Measurements from ENCODE around the gene C12orf56.
"Not testable (repeated sequence)": the region's sequence is repeated elsewhere in the genome, so short reads cannot be mapped to it uniquely, and the experiment has no call there.

Gene C12orf56

GRCh38 chr12:64383675-64384074, 6.9 kb downstream of the C12orf56 start:
- H3K4me1 ChIP-seq (ENCODE audit: control insufficient read depth, insufficient read depth, low read length): no peaks in the 10 kb centered on the region
- H3K27me3 ChIP-seq (ENCODE audit: control insufficient read depth, insufficient read depth, low read length): no peaks in the 10 kb centered on the region
- no peaks in the 10 kb centered on the region for H3K36me3 ChIP-seq (ENCODE audit: control insufficient read depth, insufficient read depth, low read length)
- no peak overlapping the region for H3K9ac ChIP-seq (ENCODE audit: low read length)
- H3K4me3 ChIP-seq (ENCODE audit: low read length): no peak overlapping the region
- H3K9me3 ChIP-seq (ENCODE audit: control insufficient read depth, low read length): no peaks in the 10 kb centered on the region

DNA sequence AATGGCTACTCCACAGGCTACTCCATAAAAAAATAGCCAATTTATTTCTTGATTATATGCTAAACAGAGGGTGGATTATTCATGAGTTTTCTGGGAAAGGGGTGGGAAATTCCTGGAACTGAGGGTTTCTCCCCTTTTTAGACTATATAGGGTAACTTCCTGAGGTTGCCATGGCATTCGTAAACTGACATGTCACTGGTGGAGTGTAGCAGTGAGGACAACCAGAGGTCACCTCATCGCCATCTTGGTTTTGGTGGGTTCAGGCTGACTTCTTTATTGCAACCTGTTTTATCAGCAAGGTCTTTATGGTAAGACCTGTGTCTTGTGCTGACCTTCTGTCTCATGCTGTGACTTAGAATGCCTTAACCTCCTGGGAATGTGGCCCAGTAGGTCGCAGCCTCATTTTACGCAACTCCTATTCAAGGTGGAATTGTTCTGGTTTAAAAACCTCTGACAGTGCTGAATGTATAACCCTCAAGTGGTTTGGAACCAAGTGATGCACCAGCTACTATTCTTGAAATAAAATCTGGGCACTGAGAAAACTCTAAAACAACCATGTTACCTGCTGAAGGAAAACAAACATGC, 27.7 kb downstream of the C12orf56 start:
- Histone ChIP-seq H3K36me3 (ENCODE audit: control insufficient read depth, insufficient read depth, low read length) (no peaks in the 10 kb centered on the region), H3K27me3 (ENCODE audit: control insufficient read depth, insufficient read depth, low read length) (no peaks in the 10 kb centered on the region), H3K9ac (ENCODE audit: low read length) (no peak overlapping the region), H3K4me3 (ENCODE audit: low read length) (no peak overlapping the region), H3K9me3 (ENCODE audit: control insufficient read depth, low read length) (no peaks in the 10 kb centered on the region), H3K4me1 (ENCODE audit: control insufficient read depth, insufficient read depth, low read length) (no peaks in the 10 kb centered on the region)

- H3K4me1 ChIP-seq (ENCODE audit: control insufficient read depth, insufficient read depth, low read length); H3K9ac ChIP-seq (ENCODE audit: low read length); H3K4me3 ChIP-seq (ENCODE audit: low read length); H3K9me3 ChIP-seq (ENCODE audit: control insufficient read depth, low read length); H3K36me3 ChIP-seq (ENCODE audit: control insufficient read depth, insufficient read depth, low read length); H3K27me3 ChIP-seq (ENCODE audit: control insufficient read depth, insufficient read depth, low read length): not testable (repeated sequence)
These were observed 29.4 kb downstream of the C12orf56 start for GRCh38 chr12:64361173-64361572.

DNA sequence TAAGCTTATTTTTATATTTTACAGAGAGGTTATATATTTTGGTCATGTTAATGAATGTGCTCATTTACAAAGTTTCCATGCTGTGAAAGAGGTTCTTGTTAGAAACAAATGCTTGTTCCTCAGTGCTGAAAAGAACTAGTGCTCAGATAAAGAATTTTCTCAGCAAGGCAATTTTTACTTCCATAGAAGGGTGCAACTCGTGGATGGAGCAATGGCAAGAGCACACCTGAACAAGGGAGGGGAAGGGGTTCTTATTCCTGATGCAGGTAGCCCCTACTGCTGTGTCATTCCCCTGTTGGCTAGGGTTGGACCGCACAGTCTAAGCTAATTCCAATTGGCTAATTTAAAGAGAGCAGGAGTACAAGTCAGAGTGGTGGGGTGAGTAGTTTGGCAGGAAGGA, 34.3 kb downstream of the C12orf56 start:
- not testable (repeated sequence) for H3K9me3 ChIP-seq (ENCODE audit: control insufficient read depth, low read length); H3K27me3 ChIP-seq (ENCODE audit: control insufficient read depth, insufficient read depth, low read length); H3K4me1 ChIP-seq (ENCODE audit: control insufficient read depth, insufficient read depth, low read length); H3K4me3 ChIP-seq (ENCODE audit: low read length); H3K9ac ChIP-seq (ENCODE audit: low read length); H3K36me3 ChIP-seq (ENCODE audit: control insufficient read depth, insufficient read depth, low read length)

DNA sequence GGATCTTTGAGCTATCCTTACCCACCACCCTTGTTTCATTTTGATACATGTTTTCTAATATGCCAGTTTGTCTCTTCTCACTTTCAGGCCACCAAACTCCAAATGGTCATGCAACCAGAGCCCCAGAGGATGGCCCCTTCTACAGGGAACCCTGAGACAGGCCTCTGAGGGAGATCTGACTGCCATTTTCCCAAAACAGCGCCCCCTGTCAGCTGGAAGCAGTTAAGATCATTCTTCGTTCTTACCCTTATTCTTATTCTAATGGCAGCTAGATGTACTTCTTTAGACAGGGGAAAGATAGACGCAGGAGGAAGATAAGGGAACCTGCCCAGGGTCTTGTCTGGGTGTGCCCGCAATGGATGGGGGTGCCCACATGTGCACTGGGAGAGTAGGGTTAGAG, 38.4 kb downstream of the C12orf56 start:
- no peaks in the 10 kb centered on the region for H3K9me3 ChIP-seq (ENCODE audit: control insufficient read depth, low read length)
- H3K36me3 ChIP-seq (ENCODE audit: control insufficient read depth, insufficient read depth, low read length): no peaks in the 10 kb centered on the region
- H3K4me3 ChIP-seq (ENCODE audit: low read length): no peak overlapping the region
- H3K9ac ChIP-seq (ENCODE audit: low read length): no peak overlapping the region
- H3K27me3 ChIP-seq (ENCODE audit: control insufficient read depth, insufficient read depth, low read length): no peaks in the 10 kb centered on the region
- no peaks in the 10 kb centered on the region for H3K4me1 ChIP-seq (ENCODE audit: control insufficient read depth, insufficient read depth, low read length)

- Histone ChIP-seq H3K9ac (ENCODE audit: low read length) (no peak overlapping the region), H3K4me3 (ENCODE audit: low read length) (no peak overlapping the region), H3K36me3 (ENCODE audit: control insufficient read depth, insufficient read depth, low read length) (no peaks in the 10 kb centered on the region), H3K27me3 (ENCODE audit: control insufficient read depth, insufficient read depth, low read length) (no peaks in the 10 kb centered on the region), H3K4me1 (ENCODE audit: control insufficient read depth, insufficient read depth, low read length) (no peaks in the 10 kb centered on the region), H3K9me3 (ENCODE audit: control insufficient read depth, low read length) (no peaks in the 10 kb centered on the region)
These were observed 39.3 kb downstream of the C12orf56 start for GRCh38 chr12:64351265-64351664.

DNA sequence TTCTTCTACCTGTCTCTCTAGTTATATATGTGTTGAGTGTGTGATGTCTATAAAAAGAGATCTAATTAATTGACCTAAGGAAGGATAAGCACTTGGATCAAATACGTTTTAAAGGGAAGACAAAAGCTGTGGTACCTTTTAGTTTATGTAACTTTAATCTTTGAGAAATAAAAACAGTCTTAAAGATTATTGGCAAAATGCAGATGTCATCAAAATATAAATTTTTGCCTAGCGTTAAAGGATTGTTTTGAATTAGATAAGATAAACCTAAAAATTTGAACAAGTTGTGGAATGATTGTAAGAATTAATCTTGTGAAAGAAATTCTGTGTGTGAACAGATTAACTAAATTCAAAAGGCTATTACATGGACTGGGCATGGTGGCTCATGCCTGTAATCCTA, 42.9 kb downstream of the C12orf56 start:
- no peak overlapping the region for H3K9ac ChIP-seq (ENCODE audit: low read length)
- no peaks in the 10 kb centered on the region for H3K4me1 ChIP-seq (ENCODE audit: control insufficient read depth, insufficient read depth, low read length)
- H3K9me3 ChIP-seq (ENCODE audit: control insufficient read depth, low read length): no peaks in the 10 kb centered on the region
- no peak overlapping the region for H3K4me3 ChIP-seq (ENCODE audit: low read length)
- no peaks in the 10 kb centered on the region for H3K27me3 ChIP-seq (ENCODE audit: control insufficient read depth, insufficient read depth, low read length)
- no peaks in the 10 kb centered on the region for H3K36me3 ChIP-seq (ENCODE audit: control insufficient read depth, insufficient read depth, low read length)

DNA sequence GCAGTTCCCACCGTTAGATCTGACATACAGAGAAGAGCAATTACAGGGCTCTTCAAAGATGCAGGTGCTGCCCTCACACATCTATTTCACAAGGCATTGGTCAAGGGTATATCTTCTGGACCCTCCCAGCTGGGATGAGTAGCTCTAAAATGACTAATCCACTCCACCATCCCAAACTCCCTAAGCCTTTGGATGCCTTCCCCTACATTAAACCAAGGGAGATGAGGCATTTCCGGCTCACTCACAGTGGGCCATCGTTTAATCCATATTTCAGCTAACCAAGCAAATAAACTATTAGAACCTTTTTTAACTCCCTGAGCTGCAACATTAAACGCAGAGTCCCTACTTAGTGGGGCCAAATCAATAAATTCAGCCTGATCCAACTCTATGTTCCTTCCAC, 45.9 kb downstream of the C12orf56 start:
- H3K4me1 ChIP-seq (ENCODE audit: control insufficient read depth, insufficient read depth, low read length); H3K36me3 ChIP-seq (ENCODE audit: control insufficient read depth, insufficient read depth, low read length); H3K9me3 ChIP-seq (ENCODE audit: control insufficient read depth, low read length); H3K27me3 ChIP-seq (ENCODE audit: control insufficient read depth, insufficient read depth, low read length); H3K4me3 ChIP-seq (ENCODE audit: low read length); H3K9ac ChIP-seq (ENCODE audit: low read length): not testable (repeated sequence)

- H3K4me1 ChIP-seq (ENCODE audit: control insufficient read depth, insufficient read depth, low read length); H3K36me3 ChIP-seq (ENCODE audit: control insufficient read depth, insufficient read depth, low read length); H3K9ac ChIP-seq (ENCODE audit: low read length); H3K4me3 ChIP-seq (ENCODE audit: low read length); H3K27me3 ChIP-seq (ENCODE audit: control insufficient read depth, insufficient read depth, low read length); H3K9me3 ChIP-seq (ENCODE audit: control insufficient read depth, low read length): not testable (repeated sequence)
These were observed 50.0 kb downstream of the C12orf56 start for GRCh38 chr12:64340546-64340945.

DNA sequence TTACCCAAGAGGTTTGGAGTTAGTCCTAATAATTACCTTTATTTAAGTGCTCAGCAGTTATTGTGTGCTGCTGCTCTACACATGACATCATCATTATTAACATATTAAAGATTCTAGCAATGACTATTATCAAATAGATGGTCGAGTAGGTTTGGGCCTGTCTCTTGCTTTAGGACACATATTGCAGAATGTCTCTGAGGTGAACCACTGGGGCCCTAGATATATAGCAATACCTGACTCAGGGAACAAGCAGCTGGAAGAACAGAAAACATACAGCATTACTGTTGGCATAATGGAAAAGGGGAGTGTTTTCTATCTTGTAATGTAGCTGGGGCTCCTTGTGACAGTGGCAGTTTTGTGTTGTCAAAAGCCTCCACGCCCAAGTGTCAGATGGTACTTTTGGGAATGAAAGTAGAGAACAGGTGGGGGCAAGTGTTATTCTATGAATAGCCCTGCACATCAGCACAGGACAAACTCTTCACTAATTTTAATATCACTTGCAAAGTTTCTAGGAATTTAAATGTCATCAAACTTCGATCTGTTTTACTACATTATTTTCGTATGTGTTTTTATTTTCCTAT, 54.6 kb downstream of the C12orf56 start:
- H3K9me3 ChIP-seq (ENCODE audit: control insufficient read depth, low read length): no peaks in the 10 kb centered on the region
- no peak overlapping the region for H3K9ac ChIP-seq (ENCODE audit: low read length)
- no peak overlapping the region for H3K4me3 ChIP-seq (ENCODE audit: low read length)
- H3K36me3 ChIP-seq (ENCODE audit: control insufficient read depth, insufficient read depth, low read length): no peaks in the 10 kb centered on the region
- H3K27me3 ChIP-seq (ENCODE audit: control insufficient read depth, insufficient read depth, low read length): no peaks in the 10 kb centered on the region
- no peaks in the 10 kb centered on the region for H3K4me1 ChIP-seq (ENCODE audit: control insufficient read depth, insufficient read depth, low read length)

DNA sequence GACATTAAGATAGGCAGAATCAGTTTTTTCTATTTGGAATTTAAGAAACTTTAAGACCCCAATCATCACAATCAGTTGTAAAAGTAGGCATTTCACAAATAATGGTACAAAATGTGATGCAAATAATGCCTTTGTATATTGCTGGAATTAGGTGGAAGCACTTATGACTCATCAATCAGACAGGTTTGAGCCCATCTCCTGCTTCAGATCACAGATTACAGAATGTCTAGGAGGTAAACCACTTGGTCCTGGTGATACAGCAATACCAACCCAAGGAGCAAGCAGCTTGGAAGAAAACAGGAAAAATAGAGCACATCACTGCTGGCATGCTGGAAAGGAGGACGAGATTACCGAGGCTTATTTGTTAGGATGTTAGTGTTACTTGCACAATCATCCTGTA, 57.6 kb downstream of the C12orf56 start:
- Histone ChIP-seq H3K4me3 (ENCODE audit: low read length) (no peak overlapping the region), H3K27me3 (ENCODE audit: control insufficient read depth, insufficient read depth, low read length) (no peaks in the 10 kb centered on the region), H3K36me3 (ENCODE audit: control insufficient read depth, insufficient read depth, low read length) (no peaks in the 10 kb centered on the region), H3K9ac (ENCODE audit: low read length) (no peak overlapping the region), H3K4me1 (ENCODE audit: control insufficient read depth, insufficient read depth, low read length) (no peaks in the 10 kb centered on the region), H3K9me3 (ENCODE audit: control insufficient read depth, low read length) (no peaks in the 10 kb centered on the region)

DNA sequence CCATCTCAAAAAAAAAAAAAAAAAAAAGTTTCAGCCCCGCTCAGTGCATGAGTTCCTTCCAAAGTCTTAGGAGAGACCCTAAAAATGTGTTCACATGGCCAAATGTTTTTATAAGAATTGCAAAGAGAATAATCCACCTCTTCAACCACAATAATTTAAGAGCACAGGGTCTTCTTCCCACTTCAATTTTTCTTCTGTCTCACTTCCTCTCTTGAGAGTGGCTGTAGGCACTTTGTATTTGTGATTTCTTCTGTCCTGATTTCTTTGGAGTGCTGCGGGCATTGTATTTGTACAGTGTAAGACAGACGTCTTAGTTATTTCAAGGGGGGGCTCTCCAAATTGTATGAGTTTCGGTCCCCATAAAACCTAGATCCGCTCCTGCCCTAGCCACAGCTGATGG, 58.3 kb downstream of the C12orf56 start:
- Histone ChIP-seq H3K9me3 (ENCODE audit: control insufficient read depth, low read length) (no peaks in the 10 kb centered on the region), H3K9ac (ENCODE audit: low read length) (no peak overlapping the region), H3K4me3 (ENCODE audit: low read length) (no peak overlapping the region), H3K36me3 (ENCODE audit: control insufficient read depth, insufficient read depth, low read length) (no peaks in the 10 kb centered on the region), H3K27me3 (ENCODE audit: control insufficient read depth, insufficient read depth, low read length) (no peaks in the 10 kb centered on the region), H3K4me1 (ENCODE audit: control insufficient read depth, insufficient read depth, low read length) (no peaks in the 10 kb centered on the region)
